HEK293 (cell line): ENCODE measurements around the gene MRAP2.

Experiments
- ZNF274 ChIP-seq, 2 experiments: fragments of 200-500 bp in 1 of 2; fragments of 450-650 bp in 1 of 2; sonication (Bioruptor generic) in 1 of 2; formaldehyde crosslinking in 1 of 2; IDR thresholded peaks; 2 replicates each; pipeline versions ENCODE4 v1.5.1 to v1.6.1; 2014 to 2016; ENCODE audit warnings: borderline replicate concordance in 1 of 2, inconsistent platforms in 1 of 2, low read length in 1 of 2, missing biosample characterization in 1 of 2, missing genetic modification characterization in 1 of 2
- ZNF362 ChIP-seq: fragments of 450-650 bp; formaldehyde crosslinking; IDR thresholded peaks from 2 replicates; pipeline ENCODE4 v1.5.1; 2016; ENCODE audit warnings: missing biosample characterization, missing genetic modification characterization
- ZNF624 ChIP-seq: fragments of 450-650 bp; formaldehyde crosslinking; IDR thresholded peaks from 2 replicates; pipeline ENCODE4 v1.5.1; 2017; ENCODE audit warnings: missing biosample characterization, missing genetic modification characterization
- TF ChIP-seq, protein P1 (sequence below): fragments of 450-650 bp; formaldehyde crosslinking; IDR thresholded peaks from 2 replicates; pipeline ENCODE4 v1.5.1; 2016; ENCODE audit warnings: missing biosample characterization, missing genetic modification characterization

- TF ChIP-seq ZNF274 (IDR thresholded peaks at IDR 0.05; ENCODE audit: low read length) (no peak), ZNF274 (tag by site-specific recombination; IDR thresholded peaks at IDR 0.05; ENCODE audit: borderline replicate concordance) (no peak), ZNF362 (tag by site-specific recombination) (no peak), ZNF624 (tag by site-specific recombination) (no peak)
- TF ChIP-seq, protein P1, sequence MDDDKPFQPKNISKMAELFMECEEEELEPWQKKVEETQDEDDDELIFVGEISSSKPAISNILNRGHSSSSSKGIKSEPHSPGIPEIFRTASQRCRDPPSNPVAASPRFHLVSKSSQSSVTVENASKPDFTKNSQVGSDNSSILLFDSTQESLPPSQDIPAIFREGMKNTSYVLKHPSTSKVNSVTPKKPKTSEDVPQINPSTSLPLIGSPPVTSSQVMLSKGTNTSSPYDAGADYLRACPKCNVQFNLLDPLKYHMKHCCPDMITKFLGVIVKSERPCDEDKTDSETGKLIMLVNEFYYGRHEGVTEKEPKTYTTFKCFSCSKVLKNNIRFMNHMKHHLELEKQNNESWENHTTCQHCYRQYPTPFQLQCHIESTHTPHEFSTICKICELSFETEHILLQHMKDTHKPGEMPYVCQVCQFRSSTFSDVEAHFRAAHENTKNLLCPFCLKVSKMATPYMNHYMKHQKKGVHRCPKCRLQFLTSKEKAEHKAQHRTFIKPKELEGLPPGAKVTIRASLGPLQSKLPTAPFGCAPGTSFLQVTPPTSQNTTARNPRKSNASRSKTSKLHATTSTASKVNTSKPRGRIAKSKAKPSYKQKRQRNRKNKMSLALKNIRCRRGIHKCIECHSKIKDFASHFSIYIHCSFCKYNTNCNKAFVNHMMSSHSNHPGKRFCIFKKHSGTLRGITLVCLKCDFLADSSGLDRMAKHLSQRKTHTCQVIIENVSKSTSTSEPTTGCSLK = no peak
Observed at GRCh38 chr6:84061613-84062398, 28.2 kb downstream of the MRAP2 start.
